ENCODE measurements around the gene PRSS57. TPM values are rescaled to one million over a fixed set of nuclear protein-coding genes. Genes with fewer than 3 reads are reported as not detected.

The PRSS57 gene
- total and polyA plus RNA-seq, 7 experiments from 2014 or later, result 0.27 to 2.1 TPM; not detected in 5

DNA sequence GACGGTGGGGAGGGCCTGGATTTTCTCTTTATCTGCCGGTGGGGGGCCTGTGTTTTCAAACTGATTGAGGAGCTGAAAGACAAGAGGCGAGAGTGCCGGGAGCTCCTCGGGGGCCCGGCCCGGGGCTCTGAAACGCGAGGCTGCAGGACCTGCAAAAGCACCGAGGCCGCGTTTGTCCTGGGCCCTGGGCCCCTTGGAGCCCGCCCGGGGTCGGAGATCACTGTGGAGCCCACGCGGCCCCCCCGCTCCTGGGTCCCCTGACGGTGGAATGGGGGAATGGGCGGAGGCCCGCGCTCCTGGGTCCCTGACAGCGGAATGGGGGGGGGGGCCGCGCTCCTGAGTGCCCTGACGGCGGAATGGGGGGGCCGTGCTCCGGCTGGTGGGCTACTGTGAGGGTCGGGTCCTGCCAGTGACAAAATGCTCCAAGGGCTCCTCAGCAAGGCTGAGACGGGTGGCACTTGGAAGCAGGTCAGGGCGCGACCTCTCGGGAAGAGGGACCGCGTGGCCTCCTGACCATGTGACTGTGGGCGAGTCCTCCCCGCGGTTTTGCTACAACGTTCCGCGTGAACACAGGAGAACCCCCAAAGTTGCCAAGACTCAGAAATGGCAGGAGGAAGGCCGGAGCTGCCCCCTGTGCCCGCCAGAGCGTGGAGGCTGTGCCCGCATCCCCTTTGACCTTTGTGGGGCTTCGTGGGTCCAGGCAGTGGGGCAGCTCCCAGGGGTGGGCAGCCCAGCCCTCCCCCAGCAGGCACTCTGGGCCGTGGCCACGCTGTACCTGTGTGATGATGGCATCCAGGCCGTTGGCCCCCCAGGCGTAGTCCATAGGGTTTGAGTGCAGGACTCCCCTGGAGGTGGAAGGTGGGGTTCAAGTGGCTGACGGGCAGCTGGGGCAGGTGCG is 46.1 kb downstream of the PRSS57 start:
- Mint-ChIP-seq H3K36me3 (peaks cover 0 to 4% (median 0%) of the 10 kb centered on the region in 5 donors), H3K9me3 (no peaks in the 10 kb centered on the region), H3K4me1 (peaks cover 0 to 11% (median 0%) of the 10 kb centered on the region in 7 donors), H3K27ac (no peak overlapping the region), H3K4me3 (no peak overlapping the region), H3K27me3 (no peaks in the 10 kb centered on the region)
- DNase-seq (no peak), ATAC-seq (no peak)
- Histone ChIP-seq H3K27ac (ENCODE audit: low read depth, low read length) (no peak overlapping the region), H3K27me3 (ENCODE audit: control insufficient read depth in 2 of 2, insufficient read depth in 2 of 2, low read length in 2 of 2) (no peaks in the 10 kb centered on the region), H3K4me1 (ENCODE audit: control insufficient read depth in 2 of 2, insufficient read depth in 2 of 2, low read length in 2 of 2) (peaks cover 0 to 4% of the 10 kb centered on the region in 2 donors), H3K36me3 (ENCODE audit: control insufficient read depth in 2 of 3, insufficient read depth in 3 of 3, low read length in 3 of 3) (peaks cover 0 to 92% (median 22%) of the 10 kb centered on the region in 3 experiments), H3K4me3 (ENCODE audit: low read length) (no peak overlapping the region), H3K9me3 (ENCODE audit: control insufficient read depth in 2 of 3, low read length in 3 of 3) (no peaks in the 10 kb centered on the region)
- intact Hi-C loops (cut with micrococcal nuclease), result no loop called here
- POLR2A ChIA-PET, result interaction anchor here (1.3 kb wide), 1 partner anchor 12 kb away, joined by 7 read pairs; no protein-coding TSS in a partner anchor
- CTCF ChIA-PET, result no interaction called here

- Mint-ChIP-seq H3K9me3 (no peaks in the 10 kb centered on the region), H3K4me1 (peaks cover 0 to 2% (median 0%) of the 10 kb centered on the region in 7 donors), H3K36me3 (peaks cover 0 to 4% (median 0%) of the 10 kb centered on the region in 5 donors), H3K27ac (no peak overlapping the region), H3K27me3 (no peaks in the 10 kb centered on the region), H3K4me3 (no peak overlapping the region)
- Histone ChIP-seq H3K27ac (ENCODE audit: low read depth, low read length) (no peak overlapping the region), H3K4me3 (ENCODE audit: low read length) (no peak overlapping the region), H3K4me1 (ENCODE audit: control insufficient read depth in 2 of 2, insufficient read depth in 2 of 2, low read length in 2 of 2) (no peaks in the 10 kb centered on the region), H3K9me3 (ENCODE audit: control insufficient read depth in 2 of 3, low read length in 3 of 3) (no peaks in the 10 kb centered on the region), H3K36me3 (ENCODE audit: control insufficient read depth in 2 of 3, insufficient read depth in 3 of 3, low read length in 3 of 3) (peaks cover 0 to 86% (median 21%) of the 10 kb centered on the region in 3 experiments), H3K27me3 (ENCODE audit: control insufficient read depth in 2 of 2, insufficient read depth in 2 of 2, low read length in 2 of 2) (no peaks in the 10 kb centered on the region)
- ATAC-seq, result no peak
- POLR2A ChIA-PET, result no interaction called here
- CTCF ChIA-PET, result no interaction called here
- intact Hi-C loops (cut with micrococcal nuclease), result no loop called here
- no peak for DNase-seq
Measured at GRCh38 chr19:648305-648704, 46.9 kb downstream of the PRSS57 start.

DNA sequence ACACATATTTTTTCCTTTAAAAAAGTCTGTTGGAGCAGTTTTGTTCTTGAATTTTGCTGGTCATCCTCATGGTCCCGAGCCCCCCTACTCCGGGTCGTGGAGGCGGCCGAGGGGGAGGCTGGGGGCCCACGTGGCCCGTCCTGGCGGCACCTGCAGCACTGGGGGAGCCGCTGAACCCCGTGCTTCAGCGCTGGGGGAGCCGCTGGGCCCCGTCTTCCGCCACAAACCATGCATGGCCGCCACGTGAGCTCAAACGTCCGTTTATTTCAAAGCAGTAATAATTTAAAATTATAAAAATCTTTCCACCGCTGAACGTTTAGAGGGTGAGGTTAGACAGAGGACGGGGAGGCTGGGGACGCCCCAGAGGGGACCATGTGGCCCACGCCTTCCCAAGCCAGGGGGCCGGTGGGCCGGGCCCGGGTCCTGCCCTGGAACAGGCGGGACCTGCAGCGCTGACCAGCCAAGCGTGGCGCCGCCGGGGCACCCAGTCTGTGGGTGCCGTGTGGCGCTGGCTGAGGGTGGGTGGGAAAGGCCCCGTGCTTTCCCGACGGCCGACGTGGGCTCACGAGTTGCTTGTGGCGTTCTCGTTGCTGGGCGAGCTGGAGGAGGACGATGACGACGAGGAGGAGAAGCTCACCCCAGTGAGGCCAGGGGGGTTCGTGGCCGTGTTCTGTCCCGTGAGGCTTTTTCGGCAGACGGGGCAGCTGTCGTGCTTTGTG is 47.5 kb downstream of the PRSS57 start:
- Mint-ChIP-seq H3K4me3 (no peak overlapping the region), H3K36me3 (peaks cover 0 to 4% (median 0%) of the 10 kb centered on the region in 5 donors), H3K9me3 (no peaks in the 10 kb centered on the region), H3K27ac (peak overlapping the region in 1 of 9 donors; percentile 47), H3K4me1 (no peaks in the 10 kb centered on the region), H3K27me3 (no peaks in the 10 kb centered on the region)
- POLR2A ChIA-PET, result interaction anchor here (0.7 kb wide), 1 partner anchor 13 kb away, joined by 3 read pairs; no protein-coding TSS in a partner anchor
- H3K36me3 ChIP-seq (ENCODE audit: control insufficient read depth in 2 of 3, insufficient read depth in 3 of 3, low read length in 3 of 3), result peaks cover 0 to 80% (median 16%) of the 10 kb centered on the region in 3 experiments
- H3K27ac ChIP-seq (ENCODE audit: low read depth, low read length), result no peak overlapping the region
- intact Hi-C loops (cut with micrococcal nuclease), result no loop called here
- no peaks in the 10 kb centered on the region for H3K4me1 ChIP-seq (ENCODE audit: control insufficient read depth in 2 of 2, insufficient read depth in 2 of 2, low read length in 2 of 2)
- DNase-seq (no peak), ATAC-seq (no peak)
- no peaks in the 10 kb centered on the region for H3K9me3 ChIP-seq (ENCODE audit: control insufficient read depth in 2 of 3, low read length in 3 of 3)
- H3K27me3 ChIP-seq (ENCODE audit: control insufficient read depth in 2 of 2, insufficient read depth in 2 of 2, low read length in 2 of 2), result no peaks in the 10 kb centered on the region
- CTCF ChIA-PET, result no interaction called here
- H3K4me3 ChIP-seq (ENCODE audit: low read length), result no peak overlapping the region

DNA sequence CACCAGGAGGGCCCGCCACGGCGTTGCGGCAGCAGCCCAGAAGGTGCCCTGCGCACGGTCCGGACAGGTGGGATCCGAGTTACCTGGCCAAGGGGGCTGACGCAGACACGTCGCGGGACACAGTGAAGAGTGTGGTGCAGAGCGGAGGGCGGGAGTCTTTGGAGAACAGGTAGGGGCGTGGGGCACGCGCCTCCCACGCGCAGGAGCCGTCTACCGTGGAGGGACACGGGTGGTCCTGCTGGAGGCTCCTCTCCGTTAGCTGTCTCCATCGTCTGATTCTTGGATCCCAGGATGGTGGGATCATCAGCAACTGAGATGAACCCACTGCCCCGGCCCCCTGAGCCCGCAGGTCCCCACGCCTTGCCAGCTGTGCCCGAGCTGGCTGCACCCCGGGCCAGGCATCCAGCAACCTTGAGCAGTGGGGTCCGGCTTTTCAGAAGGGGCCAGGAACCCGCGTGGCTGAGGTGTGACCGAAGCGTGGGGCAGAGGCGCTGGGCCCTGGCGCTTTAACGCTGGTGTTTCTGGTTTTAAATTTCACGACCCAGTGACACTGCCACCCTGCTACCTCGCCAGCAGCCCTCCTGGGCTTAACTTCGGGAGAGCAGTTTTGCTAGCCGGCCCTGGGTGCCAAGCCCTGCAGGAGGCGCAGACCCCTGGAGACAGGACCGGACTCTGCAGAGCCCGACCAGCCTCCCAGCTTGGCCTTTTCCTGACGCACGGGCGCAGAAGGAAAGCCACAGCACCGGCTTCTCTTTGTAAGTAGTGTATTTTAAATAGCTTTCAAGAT is 48.3 kb downstream of the PRSS57 start:
- H3K36me3 Mint-ChIP-seq, result peaks cover 0 to 4% (median 0%) of the 10 kb centered on the region in 5 donors
- H3K9me3 ChIP-seq (ENCODE audit: control insufficient read depth in 2 of 3, low read length in 3 of 3), result no peaks in the 10 kb centered on the region
- DNase-seq (no peak), ATAC-seq (peak; percentile 13)
- no peaks in the 10 kb centered on the region for H3K4me1 Mint-ChIP-seq
- no peak overlapping the region for H3K4me3 Mint-ChIP-seq
- no peak overlapping the region for H3K4me3 ChIP-seq (ENCODE audit: low read length)
- no peak overlapping the region for H3K27ac ChIP-seq (ENCODE audit: low read depth, low read length)
- intact Hi-C loops (cut with micrococcal nuclease), result no loop called here
- H3K27ac Mint-ChIP-seq, result no peak overlapping the region
- no peaks in the 10 kb centered on the region for H3K27me3 Mint-ChIP-seq
- no peaks in the 10 kb centered on the region for H3K27me3 ChIP-seq (ENCODE audit: control insufficient read depth in 2 of 2, insufficient read depth in 2 of 2, low read length in 2 of 2)
- H3K9me3 Mint-ChIP-seq, result no peaks in the 10 kb centered on the region
- peaks cover 0 to 73% (median 10%) of the 10 kb centered on the region in 3 experiments for H3K36me3 ChIP-seq (ENCODE audit: control insufficient read depth in 2 of 3, insufficient read depth in 3 of 3, low read length in 3 of 3)
- ChIA-PET CTCF (no interaction called here), POLR2A (interaction anchor here (0.7 kb wide), 1 partner anchor 13 kb away, joined by 3 read pairs; no protein-coding TSS in a partner anchor)
- H3K4me1 ChIP-seq (ENCODE audit: control insufficient read depth in 2 of 2, insufficient read depth in 2 of 2, low read length in 2 of 2), result no peaks in the 10 kb centered on the region

GRCh38 chr19:645912-646778 is 49.1 kb downstream of the PRSS57 start:
- no peaks in the 10 kb centered on the region for H3K27me3 Mint-ChIP-seq
- Histone ChIP-seq H3K4me1 (ENCODE audit: control insufficient read depth in 2 of 2, insufficient read depth in 2 of 2, low read length in 2 of 2) (no peaks in the 10 kb centered on the region), H3K27ac (ENCODE audit: low read depth, low read length) (no peak overlapping the region), H3K36me3 (ENCODE audit: control insufficient read depth in 2 of 3, insufficient read depth in 3 of 3, low read length in 3 of 3) (peaks cover 0 to 64% (median 10%) of the 10 kb centered on the region in 3 experiments), H3K9me3 (ENCODE audit: control insufficient read depth in 2 of 3, low read length in 3 of 3) (no peaks in the 10 kb centered on the region), H3K27me3 (ENCODE audit: control insufficient read depth in 2 of 2, insufficient read depth in 2 of 2, low read length in 2 of 2) (no peaks in the 10 kb centered on the region), H3K4me3 (ENCODE audit: low read length) (no peak overlapping the region)
- peak overlapping the region in 1 of 9 donors; percentile 36 for H3K27ac Mint-ChIP-seq
- H3K36me3 Mint-ChIP-seq, result peaks cover 0 to 4% (median 0%) of the 10 kb centered on the region in 5 donors
- DNase-seq (no peak), ATAC-seq (peak; percentile 10)
- ChIA-PET POLR2A (no interaction called here), CTCF (no interaction called here)
- no peaks in the 10 kb centered on the region for H3K4me1 Mint-ChIP-seq
- intact Hi-C loops (cut with micrococcal nuclease), result no loop called here
- H3K4me3 Mint-ChIP-seq, result no peak overlapping the region
- no peaks in the 10 kb centered on the region for H3K9me3 Mint-ChIP-seq

All from naive thymus-derived CD4-positive, alpha-beta T cell (primary cell).